Activated CD4-positive, alpha-beta T cell treated with anti-CD3 and anti-CD28 coated beads, Interleukin-2, amount 50 U/mL, for 1 hour (primary cell): ENCODE results near the gene COX6A1.
"Not testable (repeated sequence)": the region's sequence is repeated elsewhere in the genome, so short reads cannot be mapped to it uniquely, and the experiment has no call there.

Source experiments
- DNase-seq: peaks from one replicate; pipeline ENCODE4 v3.0.0-alpha.2; 2020

The COX6A1 gene

DNA sequence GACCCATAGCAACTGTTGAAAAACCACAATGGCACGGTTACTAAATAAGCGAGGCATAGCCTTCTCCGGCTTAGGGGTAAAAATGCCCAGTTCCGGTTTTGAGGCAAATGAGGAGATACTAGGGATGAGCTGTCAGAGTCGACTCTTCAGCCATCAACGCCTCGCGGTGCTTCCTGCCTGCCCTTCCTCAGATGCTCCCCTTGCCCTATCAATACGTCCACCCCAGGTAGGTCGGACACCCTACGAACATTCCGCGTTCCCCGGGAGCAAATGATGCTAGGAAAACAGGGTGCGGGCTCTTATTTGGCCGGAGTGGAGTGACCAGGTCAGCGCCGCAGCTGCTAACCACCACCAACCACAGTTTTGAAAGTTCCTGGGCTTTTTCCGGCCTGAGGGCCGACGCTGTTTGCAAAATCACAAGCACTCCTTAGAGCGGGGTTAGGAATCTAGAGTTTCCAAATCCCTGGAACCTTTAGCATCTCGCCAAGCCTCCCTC, 30.5 kb downstream of the COX6A1 start:
- DNase-seq: no peak

DNA sequence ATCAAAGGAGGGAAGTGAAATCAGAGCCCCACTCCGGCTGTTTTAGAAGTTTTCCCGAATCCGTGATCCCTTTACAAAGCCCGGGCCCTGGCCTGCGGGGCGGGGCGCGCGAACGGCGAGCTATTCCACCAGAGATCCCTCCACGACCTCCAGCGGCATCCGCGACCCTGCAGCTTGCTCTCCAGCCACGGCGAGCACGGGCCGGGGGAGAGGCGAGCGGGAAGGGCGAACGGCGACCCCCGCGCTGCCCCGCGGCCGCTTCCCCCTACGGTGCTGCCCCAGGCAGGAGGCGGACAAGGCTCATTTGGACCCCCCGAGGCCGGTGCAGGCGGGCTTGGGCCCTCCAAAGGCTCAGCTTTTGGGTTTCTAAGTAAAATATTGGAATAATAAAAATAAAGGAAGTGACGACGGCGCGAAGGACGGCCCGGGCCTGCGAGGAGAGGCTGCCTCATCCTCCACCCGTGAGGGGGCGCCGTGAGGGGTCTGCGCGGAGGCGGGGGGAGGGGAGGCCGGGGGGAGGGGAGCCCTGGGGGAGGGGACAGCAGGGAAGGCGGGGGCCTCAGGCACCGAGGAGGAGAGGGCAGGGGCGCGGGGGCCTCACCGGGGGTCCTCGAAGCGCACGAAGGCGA, 31.0 kb downstream of the COX6A1 start:
- DNase-seq: peak; percentile 50

DNA sequence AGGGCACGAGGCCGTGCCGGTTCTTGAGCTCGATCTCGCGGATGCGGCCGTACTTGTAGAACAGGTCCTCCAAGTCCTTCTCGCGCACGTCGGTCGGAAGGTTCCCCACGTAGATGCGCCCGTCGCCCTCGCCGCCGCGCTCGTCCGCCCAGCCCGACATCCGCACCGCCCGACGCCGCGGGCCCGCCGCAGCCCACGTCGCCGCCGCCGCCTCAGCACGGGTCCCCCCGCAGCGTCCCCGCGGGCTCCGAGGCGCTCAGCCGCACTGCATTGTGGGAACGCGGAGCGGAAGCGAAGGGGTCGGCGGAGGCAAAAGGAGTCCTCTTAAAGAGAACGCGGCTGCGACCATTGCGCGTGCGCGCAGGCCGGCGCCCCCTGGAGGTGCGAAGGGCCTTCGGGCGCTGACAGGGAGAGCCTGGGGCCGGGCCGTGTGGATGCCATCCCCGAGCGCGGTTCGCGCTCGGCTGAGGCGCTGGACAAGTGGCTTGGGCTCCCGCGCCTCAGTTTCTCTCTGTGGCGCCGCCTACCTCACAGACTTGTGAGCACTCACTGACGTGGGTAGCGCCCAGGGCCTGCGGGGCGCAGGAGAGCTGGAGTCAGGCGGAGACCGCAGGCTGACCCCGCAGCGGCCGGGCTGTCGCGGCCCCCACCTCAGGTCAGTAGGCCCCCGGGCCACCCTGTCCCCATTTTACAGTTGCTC, 31.7 kb downstream of the COX6A1 start, which contains the start of gene SRSF9:
Gene SRSF9 (minus strand): TSS at position 299 of the 700 bp plus-strand sequence. CDS start 139 bp downstream, at position 160.
- peak; percentile 96 for DNase-seq

DNA sequence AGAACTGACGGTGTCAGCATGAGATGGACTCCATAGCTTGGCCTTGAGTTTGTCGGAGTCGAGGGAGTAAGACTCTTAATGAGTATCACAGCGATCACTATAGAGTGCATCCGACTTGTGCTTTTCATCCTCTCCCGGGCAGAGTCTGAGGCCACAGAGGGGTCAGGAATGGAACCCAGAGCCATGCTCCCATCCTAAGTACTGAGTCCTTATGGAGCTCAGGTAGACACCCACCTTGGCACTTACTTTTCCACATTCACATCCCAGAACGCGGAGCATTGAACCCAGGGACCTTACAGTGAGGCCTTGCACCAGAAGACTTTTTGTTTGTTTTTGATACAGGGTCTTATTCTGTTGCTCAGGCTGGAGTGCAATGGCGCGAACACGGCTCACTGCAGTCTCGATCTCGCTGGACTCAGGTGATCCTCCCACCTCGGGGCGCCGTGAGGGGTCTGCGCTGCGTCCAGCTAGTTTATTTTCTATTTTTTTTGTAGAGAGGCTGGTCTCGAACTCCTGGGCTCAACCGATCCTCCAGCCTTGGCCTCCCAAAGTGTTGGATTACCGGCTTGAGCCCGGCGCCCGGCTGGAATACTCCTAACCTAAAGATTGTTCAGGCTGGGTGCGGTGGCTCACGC, 32.4 kb downstream of the COX6A1 start:
- no peak for DNase-seq

DNA sequence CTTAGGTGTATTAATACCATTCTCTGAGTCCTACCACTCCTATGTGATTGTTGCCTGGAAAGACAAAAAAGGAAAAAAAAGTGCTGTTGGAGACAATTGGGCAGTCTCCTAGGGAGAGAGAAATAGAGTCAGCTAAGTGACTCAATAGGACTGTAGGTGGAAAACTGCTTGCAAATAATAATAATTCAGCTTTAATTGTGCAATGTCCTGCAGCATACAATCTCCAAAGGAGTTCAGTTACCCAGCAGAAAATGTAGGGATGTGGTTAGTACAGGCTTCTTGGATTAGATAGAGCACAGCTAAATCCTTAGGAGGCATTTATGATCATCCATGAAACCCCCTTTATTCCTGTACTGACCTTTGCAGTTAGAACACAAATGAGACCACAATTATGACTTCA, 34.6 kb downstream of the COX6A1 start:
- no peak for DNase-seq

DNA sequence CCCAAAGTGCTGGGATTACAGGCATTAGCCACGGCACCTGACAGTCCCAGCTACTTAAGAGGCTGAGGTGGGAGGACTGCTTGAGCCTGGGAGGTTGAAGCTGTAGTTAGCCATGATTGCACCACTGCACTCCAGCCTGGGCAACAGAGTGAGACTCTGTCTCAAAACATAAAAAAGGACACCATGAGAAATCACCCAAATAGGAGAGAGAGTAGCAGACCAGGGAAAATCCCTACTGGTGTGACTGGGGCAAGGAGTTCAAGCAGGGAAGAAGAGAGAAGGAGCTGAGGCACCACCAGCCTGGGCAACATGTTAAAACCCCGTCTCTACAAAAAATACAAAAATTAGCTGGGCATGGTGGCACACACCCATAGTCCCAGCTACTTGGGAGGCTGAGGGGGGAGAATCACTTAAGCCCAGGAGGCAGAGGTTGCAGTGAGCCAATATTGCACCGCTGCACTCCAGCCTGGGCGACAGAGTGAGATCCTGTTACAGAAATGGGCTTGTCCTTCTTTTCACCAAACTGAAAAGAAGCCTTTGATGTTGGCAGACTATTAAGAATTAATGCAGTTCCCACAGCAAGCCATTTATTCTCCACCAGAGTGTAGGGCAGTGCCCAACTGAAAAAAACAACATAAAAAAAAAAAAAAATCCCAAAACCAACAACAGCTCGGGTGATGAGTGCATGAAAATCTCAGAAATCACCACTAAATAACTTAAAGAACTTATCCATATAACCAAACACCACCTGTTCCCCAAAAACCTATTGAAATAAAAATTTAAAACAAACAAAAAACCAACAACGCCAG, 36.1 kb downstream of the COX6A1 start:
- DNase-seq: no peak

DNA sequence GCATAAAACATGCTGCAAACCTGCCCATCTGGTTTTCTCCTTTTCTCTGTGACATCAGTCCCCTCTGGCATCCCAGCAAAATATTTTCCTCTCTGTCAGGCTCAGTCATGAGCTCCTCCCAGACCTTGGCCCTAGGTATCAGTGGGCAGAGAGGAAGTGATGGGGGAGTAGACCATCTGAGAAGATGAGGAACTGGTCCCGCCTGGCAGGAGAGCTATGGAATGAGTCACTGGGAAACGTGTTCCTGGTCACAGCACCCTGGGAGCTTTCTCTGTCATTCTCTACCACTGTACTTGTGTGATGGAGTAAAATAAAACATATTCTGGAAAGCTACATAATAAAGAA, 36.7 kb downstream of the COX6A1 start:
- no peak for DNase-seq

DNA sequence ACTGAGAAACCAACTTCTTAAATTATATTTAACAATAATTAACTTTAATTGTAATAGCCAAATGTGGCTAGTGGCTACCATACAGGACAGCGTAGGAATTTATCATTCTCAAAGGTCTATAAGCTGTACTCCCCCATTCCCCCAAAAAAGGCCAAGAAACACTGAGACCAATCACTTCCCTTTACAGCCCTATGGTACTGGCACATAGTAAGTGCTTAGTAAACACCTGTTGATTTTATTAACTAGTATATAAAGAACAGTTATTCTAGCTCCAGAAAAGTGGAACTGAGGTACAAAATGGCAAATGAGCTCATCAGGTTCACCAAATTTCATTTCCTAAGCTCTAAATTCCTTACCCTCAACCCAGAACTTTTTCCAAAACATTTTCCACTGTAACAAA, 37.7 kb downstream of the COX6A1 start:
- no peak for DNase-seq

DNA sequence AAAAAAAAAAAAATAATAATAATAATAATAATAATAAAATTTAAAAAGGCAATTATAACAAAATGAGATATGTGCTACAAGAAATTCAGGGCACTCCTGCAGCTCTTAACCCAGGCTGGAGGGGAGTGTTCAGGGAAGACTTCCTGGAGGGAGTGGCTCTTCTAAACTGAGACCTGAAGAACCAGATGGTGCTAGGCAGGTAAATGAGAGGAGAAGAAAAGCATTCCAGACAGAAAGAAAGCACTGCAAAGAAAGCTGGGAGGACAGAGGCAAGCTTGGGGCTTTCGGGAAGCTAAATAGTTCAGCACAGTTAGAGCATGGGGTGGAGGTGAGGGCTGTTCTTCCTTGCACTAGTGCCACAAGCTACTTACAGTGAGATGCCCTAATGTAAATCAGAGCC, 41.5 kb downstream of the COX6A1 start:
- DNase-seq: no peak

DNA sequence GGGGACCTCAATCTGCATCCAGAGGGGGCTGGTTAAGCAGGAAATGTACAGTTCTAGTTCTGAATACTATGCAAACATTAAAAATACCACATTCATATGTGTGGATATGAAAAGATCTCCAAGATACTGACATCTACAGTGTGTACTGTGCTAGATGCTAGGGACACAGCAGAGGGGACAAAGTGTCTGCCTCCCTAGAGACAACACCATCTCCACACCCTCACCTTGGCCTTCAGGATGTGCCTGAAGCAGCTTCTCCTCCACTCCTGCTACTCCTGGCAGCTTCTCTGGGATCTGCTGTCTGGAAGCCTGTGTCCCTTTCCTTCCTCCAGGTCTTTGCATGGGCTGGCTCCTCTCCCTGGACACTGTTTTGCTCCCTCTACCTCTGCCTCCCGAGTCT, 42.3 kb downstream of the COX6A1 start:
- no peak for DNase-seq

DNA sequence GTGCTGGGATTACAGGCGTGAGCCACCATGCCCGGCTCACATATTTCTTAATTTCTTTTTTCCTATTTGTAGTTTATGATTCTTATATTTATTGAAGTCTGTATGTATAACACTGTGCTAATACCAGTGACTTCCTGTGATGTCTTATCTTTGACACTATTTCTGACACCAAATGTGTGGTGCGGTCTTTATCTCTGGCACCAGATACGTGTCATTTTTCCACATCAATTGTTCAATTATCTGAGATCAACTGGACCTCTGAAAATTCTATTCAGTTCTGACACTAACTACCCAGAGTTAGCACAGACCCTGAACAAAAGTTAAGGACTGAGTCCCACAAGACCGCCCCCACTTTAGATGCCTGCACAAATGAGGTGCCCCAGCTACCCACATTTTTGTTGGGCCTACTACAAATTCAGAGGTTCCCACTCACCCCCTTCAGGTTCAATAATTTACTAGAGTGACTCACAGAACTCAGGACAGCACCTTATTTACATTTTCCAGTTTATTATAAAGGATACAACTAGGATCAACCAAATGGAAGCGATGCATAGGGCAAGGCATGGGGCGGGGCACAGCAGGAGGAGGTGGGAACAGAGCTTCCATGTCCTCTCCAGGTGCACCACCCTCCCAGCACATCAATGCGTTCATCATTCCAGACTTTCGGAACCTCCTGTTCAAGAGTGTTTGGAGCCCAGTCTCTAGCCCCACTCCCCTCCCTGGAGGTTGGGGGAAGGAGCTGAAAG, 43.3 kb downstream of the COX6A1 start:
- no peak for DNase-seq

DNA sequence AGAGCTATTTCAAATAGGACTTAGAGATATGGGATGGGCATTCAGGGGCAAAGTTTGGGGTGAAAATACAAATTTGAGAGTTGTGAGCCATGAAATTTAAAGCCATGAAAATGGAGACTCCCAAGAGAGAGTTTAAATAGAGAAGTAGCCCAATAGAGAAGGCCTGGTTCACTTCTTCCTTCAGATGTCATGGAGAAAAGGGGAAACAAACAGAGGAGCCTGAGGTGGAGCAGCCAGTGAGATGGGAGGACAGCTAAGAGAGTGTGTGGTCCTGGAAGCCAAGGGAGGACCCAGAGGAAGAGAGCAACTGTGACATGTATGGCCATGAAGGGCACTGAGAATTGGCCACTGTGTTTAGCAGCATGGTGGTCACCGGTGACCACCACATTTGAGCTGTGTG, 45.7 kb downstream of the COX6A1 start:
- no peak for DNase-seq

DNA sequence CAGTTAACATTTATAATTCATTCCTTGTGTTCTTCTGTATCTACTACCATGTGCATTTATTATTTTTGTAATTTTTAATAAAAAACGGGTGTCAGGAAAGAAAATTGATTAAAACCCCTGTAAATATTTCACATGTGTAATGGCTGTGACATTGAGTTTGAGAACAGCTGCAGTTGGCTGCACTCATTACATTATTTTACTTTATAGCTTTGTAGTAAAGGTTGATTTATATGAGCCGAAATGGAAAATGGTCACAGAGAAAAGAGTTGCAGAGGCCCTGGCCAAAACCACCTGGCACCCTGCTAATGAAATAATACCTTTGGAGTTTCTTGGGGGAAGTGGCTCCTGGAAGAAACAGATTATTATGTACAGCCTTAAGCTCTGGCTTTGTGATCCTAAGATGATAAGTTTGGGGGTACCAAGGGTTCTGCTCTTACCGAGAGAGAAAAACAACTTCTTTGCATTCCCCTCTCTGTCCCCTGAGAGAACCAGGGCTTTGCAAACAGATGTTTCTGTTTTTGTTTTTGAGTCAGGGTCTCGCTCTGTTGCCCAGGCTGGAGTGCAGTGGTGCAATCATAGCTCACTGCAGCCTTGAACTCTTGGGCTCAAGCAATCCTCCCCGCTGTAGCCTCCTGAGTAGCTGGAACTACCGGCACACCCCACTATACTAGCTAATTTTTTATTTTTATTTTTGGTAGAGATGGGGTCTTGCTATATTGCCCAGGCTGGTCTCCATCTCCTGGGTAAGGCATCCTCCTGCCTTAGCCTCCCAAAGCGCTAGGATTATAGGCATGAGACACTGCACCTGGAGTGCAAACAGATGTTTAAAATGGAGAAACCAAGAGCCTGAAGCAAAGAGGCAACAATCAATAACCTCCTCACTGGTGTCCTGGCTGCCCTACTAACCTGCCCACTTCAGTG, 48.3 kb downstream of the COX6A1 start:
- DNase-seq: no peak

DNA sequence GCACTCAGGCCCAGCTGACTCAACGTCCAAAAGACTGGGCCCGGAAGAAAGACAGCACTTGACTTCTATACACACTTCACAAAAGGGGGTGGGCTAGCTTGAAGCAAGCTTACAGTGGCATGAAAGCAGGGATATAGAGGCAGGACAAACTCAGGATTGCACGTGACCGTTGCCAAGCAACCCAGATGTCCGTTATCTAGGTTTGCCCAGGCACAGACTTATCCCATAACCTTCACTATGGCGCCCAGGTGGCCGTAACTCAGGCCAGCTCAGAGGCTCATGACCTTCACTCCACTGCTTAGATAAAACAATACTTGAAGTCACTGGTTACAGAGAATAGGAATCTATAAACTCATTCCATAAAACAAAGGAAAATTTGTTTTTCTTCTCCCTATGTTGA, 49.6 kb downstream of the COX6A1 start:
- DNase-seq: not testable (repeated sequence)

DNA sequence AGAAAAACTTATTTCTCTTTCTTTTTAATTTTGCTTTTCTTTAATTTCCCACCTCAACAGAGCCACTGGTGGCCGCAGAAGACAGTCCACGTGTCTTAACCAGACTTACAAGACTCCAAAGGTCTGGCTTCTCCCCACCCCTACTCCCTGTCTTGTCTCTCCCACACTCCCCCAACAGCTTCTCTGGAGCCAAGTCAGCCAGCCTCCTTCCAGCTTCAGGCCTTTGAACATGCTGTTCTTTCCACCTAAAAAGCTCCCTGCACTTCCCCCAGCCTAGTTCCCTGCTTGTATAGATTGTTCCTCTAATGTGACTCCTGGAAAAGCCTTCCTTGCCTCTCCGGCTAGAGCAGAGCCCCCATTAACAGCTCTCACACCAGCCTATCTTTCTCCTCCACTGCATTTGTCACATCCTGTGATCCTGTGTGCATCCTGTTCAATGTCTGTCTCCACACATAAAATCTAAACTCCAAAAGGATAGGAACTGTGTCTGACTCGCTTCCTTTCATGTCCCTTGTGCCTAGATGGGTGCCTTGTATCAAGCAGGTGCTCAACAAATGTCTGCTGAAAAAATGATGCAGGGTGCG, 50.2 kb downstream of the COX6A1 start:
- no peak for DNase-seq

DNA sequence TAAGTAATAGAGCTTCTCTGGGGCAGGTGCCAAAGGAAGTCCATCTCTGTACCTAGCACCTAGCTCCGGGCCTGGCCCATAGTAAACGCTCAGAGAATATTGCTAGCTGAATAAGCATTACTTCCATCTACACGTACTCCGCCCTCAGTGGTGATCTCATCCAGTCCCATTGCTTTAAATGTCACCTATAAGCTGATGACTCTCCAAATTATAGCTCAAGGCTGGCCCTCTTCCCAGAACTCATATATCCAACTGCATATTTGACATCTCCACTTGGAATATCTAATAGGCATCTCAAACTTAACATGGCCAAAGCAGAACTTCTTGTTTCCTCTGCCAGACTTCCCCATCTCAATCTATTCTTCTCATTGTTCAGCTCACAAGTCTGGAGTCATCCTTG, 51.1 kb downstream of the COX6A1 start:
- DNase-seq: no peak

DNA sequence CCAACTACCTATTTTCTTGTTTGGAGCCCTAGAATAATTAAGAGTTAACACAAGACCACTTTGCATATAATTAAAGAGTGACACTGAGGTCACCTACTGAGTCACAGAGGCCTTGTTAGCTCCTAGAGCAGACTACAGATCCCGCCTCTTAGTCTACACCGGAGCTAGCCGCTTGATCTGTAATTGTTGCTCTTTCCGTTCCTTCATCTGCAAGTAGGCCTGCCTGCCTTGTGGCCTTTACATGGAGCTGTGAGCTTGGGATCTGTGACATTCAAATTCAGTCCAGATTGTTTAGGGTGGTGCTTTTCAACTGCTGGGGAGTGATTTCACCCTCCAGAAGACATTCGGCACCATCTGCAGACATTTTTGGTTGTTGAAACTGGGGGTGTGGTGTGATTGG, 52.4 kb downstream of the COX6A1 start:
- no peak for DNase-seq
